HepG2 (cell line): ENCODE results near the gene TMEM145.

Source experiments
- THAP7 ChIP-seq: sonication (generic); formaldehyde crosslinking; IDR thresholded peaks from 2 replicates; pipeline ENCODE4 v1.8.1; 2023; ENCODE audit warnings: mild to moderate bottlenecking, missing genetic modification reagents
- ZNF205 ChIP-seq: IDR thresholded peaks from 2 replicates; pipeline ENCODE4 v1.6.1; 2018; ENCODE audit warnings: missing biosample characterization, missing genetic modification reagents

GRCh38 chr19:42286349-42287016 lies 26.6 kb upstream of the TMEM145 start:
- TF ChIP-seq ZNF205 (CRISPR knock-in tag) (no peak), THAP7 (no peak)
